Kidney (tissue), 14 donors: ENCODE data around the gene ARID5A. TPM values are rescaled to one million over a fixed set of nuclear protein-coding genes. Genes with fewer than 3 reads are reported as not detected.

Experiments used
- DNase-seq, 5 donors: peaks; one replicate each; pipeline ENCODE4 v3.0.0-alpha.2; 2013 to 2020
- FAIRE-seq: peaks from 2 replicates; lab custom pipeline; 2012; peaks lifted over from hg19 to GRCh38; lab: Jason Lieb, UNC
- H3K27ac ChIP-seq, 2 donors: one replicate each; pipeline ENCODE4 v1.7.0; 2013; ENCODE audit warnings: low read depth in 2 of 2, low read length in 2 of 2, inconsistent platforms in 1 of 2
- H3K27me3 ChIP-seq: one replicate; pipeline ENCODE4 v1.7.1; 2013; ENCODE audit warnings: low read length, inconsistent platforms; ENCODE audit not compliant: control insufficient read depth, insufficient read depth
- H3K36me3 ChIP-seq, 3 donors: one replicate each; pipeline versions ENCODE4 v1.7.0 to v1.7.1; 2013; ENCODE audit warnings: low read length in 3 of 3, control low read depth in 1 of 3, inconsistent platforms in 1 of 3; ENCODE audit not compliant: insufficient read depth in 3 of 3, control insufficient read depth in 2 of 3
- H3K4me1 ChIP-seq, 3 donors: one replicate each; pipeline versions ENCODE4 v1.7.0 to v1.7.1; 2013; ENCODE audit warnings: low read length in 3 of 3, inconsistent platforms in 1 of 3, low read depth in 1 of 3; ENCODE audit not compliant: control insufficient read depth in 2 of 3, insufficient read depth in 2 of 3
- H3K4me3 ChIP-seq, 3 donors: one replicate each; pipeline versions ENCODE4 v1.7.0 to v1.8.1; 2013; ENCODE audit warnings: low read length in 3 of 3, control low read depth in 1 of 3, inconsistent platforms in 1 of 3
- H3K9ac ChIP-seq, 3 donors: one replicate each; pipeline versions ENCODE4 v1.7.0 to v1.7.1; 2013; ENCODE audit warnings: low read length in 3 of 3, control low read depth in 1 of 3, inconsistent platforms in 1 of 3
- H3K9me3 ChIP-seq, 3 donors: one replicate each; pipeline versions ENCODE4 v1.7.0 to v1.7.1; 2013; ENCODE audit warnings: low read length in 3 of 3, control low read depth in 1 of 3, inconsistent platforms in 1 of 3; ENCODE audit not compliant: control insufficient read depth in 2 of 3, insufficient read depth in 1 of 3
- intact Hi-C: fragments of 100-400 bp; cut with DNase I; formaldehyde crosslinking; loops from one replicate; pipeline ENCODE4 v1.11.1; 2022
- polyA plus RNA-seq: library from polyadenylated mRNA; stranded (reverse); fragments of 350-450 nt; fragmentation: Illumina TruSeq; extraction: RNeasy Lipid Tissue Mini Kit (QIAGEN cat#74804); gene quantifications from one replicate; pipeline ENCODE4 v1.2.3, GENCODE V29; 2014; ENCODE audit warnings: low read depth, low replicate concordance; ENCODE audit not compliant: insufficient read depth
- total RNA-seq: library from RNA; stranded (reverse); fragmentation: NEBNext Ultra II Directional; extraction: Animal tissue kit (Norgen Biotek cat#: 25700); gene quantifications from one replicate; pipeline ENCODE4 v1.2.1, GENCODE V29; 2021
- TF ChIP-seq, protein P1 (sequence below): IDR thresholded peaks from 3 replicates; pipeline ENCODE4 v1.5.1; 2012; ENCODE audit warnings: mild to moderate bottlenecking, moderate library complexity, borderline replicate concordance; ENCODE audit not compliant: insufficient read depth; ENCODE audit errors: extremely low read depth
- donor health status: control.
- donor health status: control.
- donor health status: control.
- donor health status: control.
- donor health status: control.
- donor health status: DM: yes; HTN: yes; CAD: no.
- donor health status: Normal renal cell carcinoma (clear cell type).

ARID5A gene
- total and polyA plus RNA-seq, 2 donors from 2014 or later: 8.6 to 26.3 TPM

GRCh38 chr2:96550787-96551604 lies 14.4 kb downstream of the ARID5A start:
- Histone ChIP-seq H3K9ac (no peak overlapping the region), H3K9me3 (no peaks in the 10 kb centered on the region), H3K27me3 (no peaks in the 10 kb centered on the region), H3K27ac (no peak overlapping the region), H3K4me1 (peaks cover 0 to 4% (median 4%) of the 10 kb centered on the region in 3 donors), H3K36me3 (no peaks in the 10 kb centered on the region), H3K4me3 (no peak overlapping the region)
- TF ChIP-seq, protein P1, sequence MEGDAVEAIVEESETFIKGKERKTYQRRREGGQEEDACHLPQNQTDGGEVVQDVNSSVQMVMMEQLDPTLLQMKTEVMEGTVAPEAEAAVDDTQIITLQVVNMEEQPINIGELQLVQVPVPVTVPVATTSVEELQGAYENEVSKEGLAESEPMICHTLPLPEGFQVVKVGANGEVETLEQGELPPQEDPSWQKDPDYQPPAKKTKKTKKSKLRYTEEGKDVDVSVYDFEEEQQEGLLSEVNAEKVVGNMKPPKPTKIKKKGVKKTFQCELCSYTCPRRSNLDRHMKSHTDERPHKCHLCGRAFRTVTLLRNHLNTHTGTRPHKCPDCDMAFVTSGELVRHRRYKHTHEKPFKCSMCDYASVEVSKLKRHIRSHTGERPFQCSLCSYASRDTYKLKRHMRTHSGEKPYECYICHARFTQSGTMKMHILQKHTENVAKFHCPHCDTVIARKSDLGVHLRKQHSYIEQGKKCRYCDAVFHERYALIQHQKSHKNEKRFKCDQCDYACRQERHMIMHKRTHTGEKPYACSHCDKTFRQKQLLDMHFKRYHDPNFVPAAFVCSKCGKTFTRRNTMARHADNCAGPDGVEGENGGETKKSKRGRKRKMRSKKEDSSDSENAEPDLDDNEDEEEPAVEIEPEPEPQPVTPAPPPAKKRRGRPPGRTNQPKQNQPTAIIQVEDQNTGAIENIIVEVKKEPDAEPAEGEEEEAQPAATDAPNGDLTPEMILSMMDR: no peak
- intact Hi-C loops: no loop called here
- FAIRE-seq (no peak), DNase-seq (no peak)

- Histone ChIP-seq H3K27ac (no peak overlapping the region), H3K4me1 (peaks cover 0 to 4% (median 4%) of the 10 kb centered on the region in 3 donors), H3K9ac (no peak overlapping the region), H3K27me3 (no peaks in the 10 kb centered on the region), H3K9me3 (no peaks in the 10 kb centered on the region), H3K36me3 (no peaks in the 10 kb centered on the region), H3K4me3 (no peak overlapping the region)
- DNase-seq: peak in 1 of 5 donors; percentile 70
- no peak for FAIRE-seq
- TF ChIP-seq, protein P1: no peak
- intact Hi-C loops: no loop called here
These were observed 15.2 kb downstream of the ARID5A start for GRCh38 chr2:96551605-96552314.

GRCh38 chr2:96552315-96553175 lies 16.0 kb downstream of the ARID5A start:
- FAIRE-seq (no peak), DNase-seq (no peak)
- intact Hi-C loops: no loop called here
- H3K4me3 ChIP-seq: no peak overlapping the region
- H3K36me3 ChIP-seq: no peaks in the 10 kb centered on the region
- no peak overlapping the region for H3K9ac ChIP-seq
- no peaks in the 10 kb centered on the region for H3K27me3 ChIP-seq
- peaks cover 0 to 4% (median 4%) of the 10 kb centered on the region in 3 donors for H3K4me1 ChIP-seq
- TF ChIP-seq, protein P1: no peak
- no peak overlapping the region for H3K27ac ChIP-seq
- H3K9me3 ChIP-seq: peaks cover 0 to 2% (median 0%) of the 10 kb centered on the region in 3 donors
